GM12874 (cell line): ENCODE data around the gene TNS3.

ENCODE experiments used
- TF ChIP-seq, protein P1 (sequence below): IDR thresholded peaks from 2 replicates; pipeline ENCODE4 v1.5.1; 2011; ENCODE audit warnings: low read depth, mild to moderate bottlenecking, control low read depth, low read length, moderate library complexity; ENCODE audit not compliant: insufficient read depth

TNS3 gene

DNA sequence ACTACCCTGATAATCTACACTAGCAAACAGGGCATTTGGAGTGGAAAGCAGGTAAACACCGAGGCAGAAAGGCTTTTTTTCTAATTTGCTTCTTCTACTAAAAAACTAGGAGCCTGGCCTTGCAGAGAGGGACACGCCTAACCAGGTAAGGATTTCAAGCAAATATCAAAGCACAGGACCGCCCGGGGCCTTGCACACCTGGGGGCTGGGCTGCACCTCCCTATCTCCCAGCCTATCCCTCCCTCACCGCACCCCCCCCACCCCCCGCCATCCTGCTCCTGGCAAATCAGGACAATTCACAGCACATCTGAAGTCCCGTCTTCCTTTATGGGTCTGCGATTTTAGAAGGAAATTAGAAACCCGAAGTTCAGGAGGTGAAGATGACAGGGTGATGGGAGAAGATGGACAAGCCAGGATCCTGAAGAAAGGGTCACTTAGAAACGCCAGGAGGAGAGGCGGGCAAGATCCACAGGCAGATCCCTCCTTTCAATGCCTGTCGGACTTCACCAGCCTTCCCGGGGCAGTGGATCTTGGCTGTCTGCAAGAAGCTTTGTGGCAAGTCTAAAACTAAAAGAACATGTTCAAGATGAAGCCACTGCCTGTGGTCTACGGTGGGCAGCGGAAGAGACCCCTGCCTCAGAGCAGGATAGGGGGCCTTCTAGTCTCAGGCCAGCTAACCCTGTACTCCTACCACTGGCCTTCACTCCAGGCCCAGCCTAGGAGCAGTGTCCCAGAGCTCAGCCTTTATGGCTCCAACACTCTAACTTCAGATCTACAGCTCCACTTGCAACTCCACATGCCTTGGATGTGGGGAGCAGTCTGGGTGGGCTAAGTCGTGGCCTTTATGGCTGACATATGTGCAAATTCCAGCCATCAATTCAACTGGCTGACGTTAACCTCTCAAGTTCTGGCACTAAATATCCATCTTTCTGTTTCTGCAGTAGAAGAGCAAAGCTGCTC is 43.9 kb downstream of the TNS3 start:
- TF ChIP-seq, protein P1, sequence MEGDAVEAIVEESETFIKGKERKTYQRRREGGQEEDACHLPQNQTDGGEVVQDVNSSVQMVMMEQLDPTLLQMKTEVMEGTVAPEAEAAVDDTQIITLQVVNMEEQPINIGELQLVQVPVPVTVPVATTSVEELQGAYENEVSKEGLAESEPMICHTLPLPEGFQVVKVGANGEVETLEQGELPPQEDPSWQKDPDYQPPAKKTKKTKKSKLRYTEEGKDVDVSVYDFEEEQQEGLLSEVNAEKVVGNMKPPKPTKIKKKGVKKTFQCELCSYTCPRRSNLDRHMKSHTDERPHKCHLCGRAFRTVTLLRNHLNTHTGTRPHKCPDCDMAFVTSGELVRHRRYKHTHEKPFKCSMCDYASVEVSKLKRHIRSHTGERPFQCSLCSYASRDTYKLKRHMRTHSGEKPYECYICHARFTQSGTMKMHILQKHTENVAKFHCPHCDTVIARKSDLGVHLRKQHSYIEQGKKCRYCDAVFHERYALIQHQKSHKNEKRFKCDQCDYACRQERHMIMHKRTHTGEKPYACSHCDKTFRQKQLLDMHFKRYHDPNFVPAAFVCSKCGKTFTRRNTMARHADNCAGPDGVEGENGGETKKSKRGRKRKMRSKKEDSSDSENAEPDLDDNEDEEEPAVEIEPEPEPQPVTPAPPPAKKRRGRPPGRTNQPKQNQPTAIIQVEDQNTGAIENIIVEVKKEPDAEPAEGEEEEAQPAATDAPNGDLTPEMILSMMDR: no peak

DNA sequence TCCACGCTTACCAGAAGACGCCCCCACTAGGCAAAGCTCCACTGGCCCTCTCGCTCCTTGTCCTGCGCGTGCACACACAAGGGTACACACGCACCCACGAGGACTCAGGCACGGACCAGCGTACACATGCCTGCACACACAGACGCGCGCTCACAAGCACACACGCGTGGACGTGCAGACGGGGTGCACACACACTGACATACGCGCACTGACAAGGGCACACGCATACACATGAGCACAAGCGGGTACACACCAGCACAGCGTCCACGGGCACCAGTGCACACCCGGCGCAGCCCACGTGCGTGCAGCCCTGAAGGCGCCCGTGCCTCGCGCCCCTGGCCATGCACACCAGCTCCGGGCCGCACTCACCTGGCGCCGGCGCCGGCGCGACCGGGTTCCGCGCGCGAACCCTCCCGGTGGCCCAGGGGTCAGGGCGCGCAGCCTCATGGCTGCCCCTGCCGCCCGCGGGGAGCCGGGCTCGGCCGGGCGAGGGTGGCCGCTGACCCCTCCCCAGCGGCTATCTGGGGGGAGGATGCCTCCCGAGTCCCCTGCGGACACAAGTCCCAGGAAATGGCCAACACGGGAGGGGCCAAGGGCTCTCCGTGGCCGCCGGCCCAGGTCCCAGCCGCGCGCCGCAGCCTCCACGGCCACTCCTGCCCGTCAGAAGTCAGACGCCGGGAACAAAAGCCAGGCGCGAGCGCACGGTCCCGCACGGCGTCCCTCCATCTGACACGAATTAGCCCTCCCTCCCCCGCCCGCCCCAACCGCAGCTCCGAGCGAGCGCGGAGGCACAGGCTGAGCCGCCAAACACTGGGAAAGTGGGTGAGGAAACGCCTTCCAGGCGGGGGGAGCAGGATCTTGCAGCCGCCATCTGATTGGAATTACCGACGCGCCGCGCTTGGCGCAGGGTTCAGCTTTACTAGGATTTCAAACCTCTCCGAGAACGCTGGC is 45.0 kb downstream of the TNS3 start:
- TF ChIP-seq, protein P1: no peak

- TF ChIP-seq, protein P1: no peak
Observed at GRCh38 chr7:47535704-47536628, 45.9 kb downstream of the TNS3 start.

GRCh38 chr7:47535035-47535703 is 46.7 kb downstream of the TNS3 start:
- TF ChIP-seq, protein P1: no peak

- TF ChIP-seq, protein P1: no peak
Observed at GRCh38 chr7:47534322-47535034, 47.4 kb downstream of the TNS3 start.
